ENCODE results near the gene KRTAP4-12.

GRCh38 chr17:41098042-41098441, 25.9 kb downstream of the KRTAP4-12 start, which contains the start of gene KRTAP4-8:
- TF ChIP-seq POLR2A (IDR thresholded peaks at IDR 0.05) (no peak), CTCF (IDR thresholded peaks at IDR 0.05) (no peak)
